ENCODE results near the gene ZNF804B.

The ZNF804B gene

DNA sequence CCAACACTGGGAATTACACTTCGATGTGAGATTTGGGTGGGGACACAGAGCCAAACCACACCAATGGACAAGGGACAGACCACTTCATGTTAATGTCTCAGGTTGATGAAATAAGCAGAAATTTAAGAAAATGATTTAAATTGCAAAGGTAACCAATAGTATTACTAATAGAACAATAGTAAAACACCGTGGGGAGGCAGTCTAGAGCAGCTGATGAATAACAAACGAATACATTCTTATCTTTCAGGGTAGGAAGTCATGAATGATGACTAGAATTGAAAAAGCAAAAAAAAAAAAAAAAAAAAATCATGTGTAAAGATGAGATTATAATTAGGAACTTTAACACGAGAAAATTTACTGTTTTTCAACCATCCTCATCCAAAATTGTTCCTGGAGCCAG, 207.9 kb downstream of the ZNF804B start:
- no peak for DNase-seq (ENCODE audit: low read depth in 2 of 2)

- no peak for DNase-seq (ENCODE audit: low read depth in 2 of 2)
Measured at GRCh38 chr7:88969167-88969566, 209.7 kb downstream of the ZNF804B start.

DNA sequence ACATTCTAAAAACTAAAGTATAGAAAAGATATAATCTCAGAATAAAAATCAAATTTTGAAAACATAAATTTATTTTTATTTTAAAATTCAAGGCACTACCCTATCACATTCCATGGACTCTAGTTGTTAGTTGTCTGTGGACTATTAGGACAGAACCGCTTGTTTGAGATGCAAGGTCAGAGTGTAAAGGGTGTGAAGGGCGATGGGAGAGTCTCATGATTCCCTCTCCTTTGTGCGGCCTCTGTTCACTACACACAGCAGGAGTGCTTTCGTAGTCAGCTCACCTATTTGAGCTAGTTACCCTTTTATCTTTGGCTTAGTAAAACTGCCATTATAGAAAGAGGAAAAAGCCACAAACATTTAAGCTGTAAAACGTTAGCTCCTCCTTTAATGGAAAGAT, 225.8 kb downstream of the ZNF804B start:
- DNase-seq (ENCODE audit: low read depth in 2 of 2), result no peak

DNA sequence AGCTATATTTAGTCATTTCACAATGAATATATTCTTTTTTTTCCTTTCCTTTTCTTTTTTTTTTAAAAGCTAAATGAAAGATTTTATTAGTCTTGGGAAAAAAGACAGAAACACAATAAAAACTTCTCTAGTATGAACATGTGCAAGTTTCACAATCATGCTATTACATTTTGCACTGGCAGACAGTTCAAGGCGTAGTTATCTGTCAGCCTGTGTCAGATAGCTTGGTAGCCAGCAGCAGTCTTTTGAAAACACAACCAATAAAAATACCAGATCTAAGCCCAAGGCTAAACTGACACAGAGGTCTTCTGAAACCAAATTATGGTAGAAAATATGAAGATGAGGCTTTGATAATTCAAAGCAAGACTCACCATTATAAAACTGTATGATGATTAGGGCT, 241.8 kb downstream of the ZNF804B start:
- no peak for DNase-seq (ENCODE audit: low read depth in 2 of 2)

- DNase-seq (ENCODE audit: low read depth in 2 of 2), result no peak
Measured at GRCh38 chr7:89002981-89003956, 243.8 kb downstream of the ZNF804B start.

DNA sequence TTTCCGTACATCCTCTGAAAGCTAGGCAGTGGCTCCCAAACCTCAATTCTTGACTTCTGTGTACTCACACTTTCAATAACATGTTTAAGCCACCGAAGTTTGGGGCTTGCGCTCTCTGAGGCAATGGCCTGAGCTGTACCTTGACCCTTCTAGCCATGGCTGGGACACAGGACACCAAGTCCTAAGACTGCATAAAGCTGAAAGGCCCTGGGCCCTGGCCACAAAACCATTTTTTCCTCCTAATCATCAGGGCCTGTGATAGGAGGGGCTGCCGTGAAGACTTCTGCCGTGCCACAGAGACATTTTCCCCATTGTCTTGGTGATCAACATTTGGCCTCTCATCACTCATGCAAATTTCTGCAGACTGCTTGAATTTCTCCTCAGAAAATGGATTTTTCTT, 252.5 kb downstream of the ZNF804B start:
- DNase-seq (ENCODE audit: low read depth in 2 of 2), result no peak

GRCh38 chr7:89017695-89018094, 258.2 kb downstream of the ZNF804B start:
- DNase-seq (ENCODE audit: low read depth in 2 of 2), result no peak

DNA sequence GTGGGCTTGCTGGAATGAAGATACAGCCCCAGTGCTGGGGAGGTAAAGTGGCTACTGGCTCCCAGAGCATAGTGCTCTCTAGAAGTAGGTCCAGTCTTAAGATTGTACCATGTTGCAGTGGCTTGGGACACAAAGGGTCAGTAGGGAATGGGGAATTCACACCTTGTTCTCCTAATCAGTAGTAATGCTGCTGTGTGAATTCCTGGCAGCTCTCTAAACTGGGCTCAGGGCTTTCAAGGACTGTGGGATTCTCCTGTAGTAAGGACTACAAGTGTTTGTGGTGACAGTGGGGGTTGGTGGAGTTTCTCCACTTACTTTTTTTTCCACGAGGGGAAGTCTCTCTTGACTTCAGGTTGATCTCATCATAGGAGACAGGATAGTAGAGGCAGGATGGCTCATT, 262.2 kb downstream of the ZNF804B start:
- no peak for DNase-seq (ENCODE audit: low read depth in 2 of 2)

GRCh38 chr7:89023206-89023605, 263.7 kb downstream of the ZNF804B start:
- no peak for DNase-seq (ENCODE audit: low read depth in 2 of 2)

- no peak for DNase-seq (ENCODE audit: low read depth in 2 of 2)
Measured at GRCh38 chr7:89023877-89024276, 264.4 kb downstream of the ZNF804B start.

GRCh38 chr7:89027781-89028180, 268.3 kb downstream of the ZNF804B start:
- DNase-seq (ENCODE audit: low read depth in 2 of 2), result no peak

GRCh38 chr7:89028319-89028718, 268.8 kb downstream of the ZNF804B start:
- DNase-seq (ENCODE audit: low read depth in 2 of 2), result no peak

DNA sequence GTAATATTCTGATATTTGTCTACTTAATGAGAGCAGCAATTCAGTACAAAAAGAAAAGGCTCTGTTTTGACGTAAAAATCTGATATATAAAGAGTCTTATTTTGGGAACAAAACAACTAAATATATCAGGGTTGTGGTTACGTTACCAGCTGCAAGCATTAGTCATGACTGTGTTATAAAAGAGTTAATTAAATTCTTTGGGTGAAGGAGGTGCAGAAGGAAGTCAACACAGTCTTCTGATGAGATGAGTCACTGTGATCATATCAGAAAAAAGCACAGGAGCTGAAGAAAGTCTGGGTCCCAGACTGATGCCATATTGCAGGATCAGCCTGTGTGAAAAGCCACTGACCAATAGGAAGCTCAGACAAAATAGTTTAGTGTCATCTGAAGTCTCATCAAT, 270.4 kb downstream of the ZNF804B start:
- DNase-seq (ENCODE audit: low read depth in 2 of 2), result no peak

- no peak for DNase-seq (ENCODE audit: low read depth in 2 of 2)
Measured at GRCh38 chr7:89041240-89041639, 281.7 kb downstream of the ZNF804B start.

DNA sequence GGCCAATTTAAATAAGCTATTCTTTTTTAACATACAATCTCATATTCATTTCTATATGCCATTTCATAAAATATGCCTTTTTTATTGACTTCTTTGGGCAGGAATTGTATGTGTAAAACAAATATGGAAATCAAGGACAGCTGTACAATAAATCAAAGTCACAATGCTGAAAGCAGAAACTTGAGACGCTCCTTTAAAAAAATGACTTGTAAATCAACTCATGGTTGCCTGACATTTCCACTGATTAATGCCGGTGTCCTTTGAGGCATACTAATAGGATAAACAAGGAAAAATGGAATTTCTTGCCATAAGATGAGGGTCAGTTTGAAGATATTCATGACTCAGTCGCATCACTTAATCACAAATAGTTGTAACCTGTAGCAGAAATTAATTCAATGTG, 283.4 kb downstream of the ZNF804B start:
- no peak for DNase-seq (ENCODE audit: low read depth in 2 of 2)

DNA sequence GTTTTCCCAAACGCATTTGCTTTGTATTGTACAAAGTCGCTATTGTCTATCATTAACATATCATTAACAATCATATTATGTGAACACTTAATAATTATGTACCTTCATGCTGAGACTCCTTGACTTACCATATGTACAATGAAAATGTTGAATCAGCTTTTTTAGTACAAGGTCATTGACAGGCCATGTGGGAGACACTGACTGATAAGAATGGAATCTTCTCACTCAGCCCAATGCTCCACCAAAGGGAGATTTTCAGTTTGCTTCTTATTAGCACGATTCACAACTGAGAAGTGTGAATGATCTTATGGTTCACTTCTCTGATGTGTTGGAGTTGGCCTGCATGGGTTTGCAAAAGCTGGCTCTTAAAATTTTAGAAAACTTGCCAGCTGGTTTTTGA, 289.5 kb downstream of the ZNF804B start:
- DNase-seq (ENCODE audit: low read depth in 2 of 2), result no peak

- no peak for DNase-seq (ENCODE audit: low read depth in 2 of 2)
Measured at GRCh38 chr7:89053130-89053529, 293.6 kb downstream of the ZNF804B start.

DNA sequence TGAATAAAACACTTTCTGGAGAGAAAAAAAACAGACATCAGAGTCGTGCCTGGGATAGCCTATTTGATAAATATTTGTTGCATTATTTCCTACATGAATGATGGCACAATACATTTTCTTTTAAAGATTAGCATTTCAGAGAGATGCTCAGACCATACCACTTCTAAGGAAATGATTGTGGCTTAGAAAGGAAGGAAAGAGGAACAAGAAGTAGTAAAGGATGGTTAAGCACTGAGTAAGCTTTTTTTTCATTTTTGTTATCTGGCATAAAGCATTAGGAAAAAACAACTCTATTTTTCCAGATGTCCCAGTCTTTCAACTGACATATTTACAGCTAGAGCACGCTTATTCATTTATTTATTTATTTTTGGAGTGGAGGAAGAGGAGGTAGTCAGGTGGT, 294.9 kb downstream of the ZNF804B start:
- DNase-seq (ENCODE audit: low read depth in 2 of 2), result no peak

DNA sequence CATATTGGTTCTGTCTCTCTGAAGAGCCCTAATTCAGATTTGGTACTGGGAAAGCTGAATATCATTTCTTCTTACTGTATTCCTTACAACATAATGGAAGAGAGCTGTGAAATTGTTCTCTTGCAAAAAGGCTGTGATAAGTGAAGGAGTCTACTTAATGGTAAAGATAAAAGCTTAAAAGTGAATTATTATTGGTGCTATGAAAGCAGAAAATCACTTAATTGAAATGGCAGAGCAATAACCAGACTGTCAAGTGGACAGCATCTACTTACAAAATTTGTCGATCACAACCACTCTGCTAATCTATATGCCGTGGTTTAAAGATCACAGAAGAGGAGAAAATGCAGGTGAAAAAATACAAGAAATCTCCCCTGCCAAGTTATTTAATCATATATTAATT, 300.7 kb downstream of the ZNF804B start:
- DNase-seq (ENCODE audit: low read depth in 2 of 2), result no peak

- DNase-seq (ENCODE audit: low read depth in 2 of 2), result no peak
Measured at GRCh38 chr7:89064831-89065230, 305.3 kb downstream of the ZNF804B start.

DNA sequence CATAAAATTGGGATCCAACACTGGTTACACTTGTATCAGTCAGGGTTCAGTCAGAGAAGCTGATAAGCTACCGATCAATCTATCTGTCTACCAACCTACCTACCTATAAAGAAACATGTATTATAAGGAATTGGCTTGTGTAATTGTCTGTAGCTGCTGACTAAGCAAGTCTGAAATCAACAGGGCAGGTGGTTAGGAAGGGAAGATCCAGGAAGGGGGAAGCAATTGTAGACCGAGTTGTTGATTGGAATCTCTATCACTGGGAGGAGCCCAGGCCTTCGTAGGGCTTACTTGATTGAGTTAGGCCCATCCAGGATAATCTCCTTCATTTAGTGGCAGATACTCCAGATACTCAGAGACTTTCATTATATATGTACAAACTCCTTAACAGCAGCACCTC, 307.5 kb downstream of the ZNF804B start:
- DNase-seq (ENCODE audit: low read depth in 2 of 2), result no peak

- no peak for DNase-seq (ENCODE audit: low read depth in 2 of 2)
Measured at GRCh38 chr7:89072081-89072480, 312.6 kb downstream of the ZNF804B start.

GRCh38 chr7:89073776-89074175, 314.3 kb downstream of the ZNF804B start:
- no peak for DNase-seq (ENCODE audit: low read depth in 2 of 2)

DNA sequence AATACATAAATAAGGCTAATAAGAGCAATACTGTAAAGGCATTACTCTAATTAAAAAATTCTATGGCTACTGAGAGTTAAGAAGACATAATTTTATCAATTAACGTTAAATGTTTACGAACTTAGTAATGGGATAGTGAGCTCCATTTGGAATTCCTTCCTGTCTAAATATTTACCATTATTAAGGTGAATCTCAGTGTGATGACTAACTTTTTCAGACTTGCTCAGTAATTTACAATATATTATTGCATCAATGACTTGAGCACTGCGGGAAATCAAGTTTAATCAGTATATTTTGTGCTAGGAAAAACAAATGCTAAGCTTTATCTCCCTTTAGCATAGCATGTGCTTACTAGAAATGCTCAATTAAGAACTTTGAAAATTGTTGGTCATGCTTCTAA, 318.5 kb downstream of the ZNF804B start:
- DNase-seq (ENCODE audit: low read depth in 2 of 2), result no peak

Measured in stimulated activated CD8-positive, alpha-beta memory T cell treated with anti-CD3 and anti-CD28 coated beads, Interleukin-2, amount 100 ng/mL, for 1 hour (primary cell).